NCI-H460 (cell line): ENCODE measurements around the gene FAM227A. TPM values are rescaled to one million over a fixed set of nuclear protein-coding genes. Genes with fewer than 3 reads are reported as not detected.

Source experiments
- DNase-seq: peaks from one replicate; pipeline ENCODE4 v3.0.0-alpha.2; 2016; ENCODE audit warnings: low read depth; ENCODE audit errors: extremely low read depth
- polyA plus RNA-seq: library from polyadenylated mRNA; depleted of rRNA; stranded (reverse); fragments of >200 nt; gene quantifications from 2 replicates; pipeline ENCODE4 v1.2.3, GENCODE V29; 2014; cell fraction: nucleus; rRNA removed
- total RNA-seq: library from RNA; depleted of rRNA; stranded (reverse); fragments of >200 nt; shearing (Covaris generic); gene quantifications from 2 replicates; pipeline ENCODE4 v1.2.3, GENCODE V29; 2014; rRNA removed

FAM227A gene
- total RNA-seq = 0.89 and 1.2 TPM in 2 replicates
- 2.7 and 4.3 TPM in 2 replicates for polyA plus RNA-seq

GRCh38 chr22:38656256-38657044 lies at the start of gene FAM227A, which contains the start of gene CBY1:
TSS of gene FAM227A (minus strand) at chr22:38656392. CDS start at chr22:38650168, 6,224 bp downstream.
TSS of gene CBY1 (plus strand) at chr22:38656638. CDS start at chr22:38668055, 11,417 bp downstream.
- peak; percentile 38 for DNase-seq

GRCh38 chr22:38705235-38706100 lies 49.3 kb upstream of the FAM227A start, which contains the start of gene GTPBP1:
TSS of gene GTPBP1 (plus strand) at chr22:38705944. CDS start at chr22:38705956, 12 bp downstream.
- DNase-seq = peak; percentile 94

- DNase-seq = no peak
These were observed 48.6 kb upstream of the FAM227A start for GRCh38 chr22:38704654-38705234.

GRCh38 chr22:38700789-38701628 lies 44.8 kb upstream of the FAM227A start, which contains the start of gene JOSD1:
TSS of gene JOSD1 (minus strand) at chr22:38700943. CDS start at chr22:38699987, 956 bp downstream.
- peak; percentile 76 for DNase-seq

- DNase-seq = peak; percentile 12
These were observed 44.1 kb upstream of the FAM227A start for GRCh38 chr22:38700270-38700788.

GRCh38 chr22:38699784-38700183 lies 43.6 kb upstream of the FAM227A start:
- DNase-seq = no peak

- DNase-seq = no peak
These were observed 43.0 kb upstream of the FAM227A start for GRCh38 chr22:38699143-38699542.

GRCh38 chr22:38698407-38699094 lies 42.4 kb upstream of the FAM227A start:
- DNase-seq = no peak

GRCh38 chr22:38697425-38698089 lies 41.4 kb upstream of the FAM227A start:
- DNase-seq = no peak

GRCh38 chr22:38696606-38697424 lies 40.6 kb upstream of the FAM227A start:
- DNase-seq = peak; percentile 30

- no peak for DNase-seq
These were observed 38.7 kb upstream of the FAM227A start for GRCh38 chr22:38694940-38695339.

- no peak for DNase-seq
These were observed 37.9 kb upstream of the FAM227A start for GRCh38 chr22:38694049-38694448.

GRCh38 chr22:38689651-38690050 lies 33.5 kb upstream of the FAM227A start:
- no peak for DNase-seq

GRCh38 chr22:38685761-38686160 lies 29.6 kb upstream of the FAM227A start:
- DNase-seq = no peak

- no peak for DNase-seq
These were observed 28.7 kb upstream of the FAM227A start for GRCh38 chr22:38684895-38685294.

GRCh38 chr22:38681582-38682335 lies 25.6 kb upstream of the FAM227A start, which contains the start of gene TOMM22:
TSS of gene TOMM22 (plus strand) at chr22:38681957. CDS start at chr22:38681979, 22 bp downstream.
- DNase-seq = peak; percentile 49

- DNase-seq = no peak
These were observed 19.6 kb upstream of the FAM227A start for GRCh38 chr22:38675833-38676232.
